Mesothelial cell of epicardium (in vitro differentiated cells): ENCODE data around the gene LIPT1. TPM values are rescaled to one million over a fixed set of nuclear protein-coding genes. Genes with fewer than 3 reads are reported as not detected.

ENCODE experiments used
- DNase-seq, 2 experiments: peaks; one replicate each; pipeline ENCODE4 v3.0.0; 2021; ENCODE audit warnings: low spot score in 2 of 2; ENCODE audit not compliant: unreplicated experiment in 2 of 2
- H3K27ac Mint-ChIP-seq: 2 replicates; pipeline ENCODE4 v1.8.0; 2021; ENCODE audit warnings: mixed read lengths
- H3K27me3 Mint-ChIP-seq: 2 replicates; pipeline ENCODE4 v1.8.0; 2021; ENCODE audit warnings: low read depth, mixed read lengths
- H3K36me3 Mint-ChIP-seq: 2 replicates; pipeline ENCODE4 v1.8.0; 2021; ENCODE audit warnings: mixed read lengths
- H3K4me1 Mint-ChIP-seq: 2 replicates; pipeline ENCODE4 v1.8.0; 2021; ENCODE audit warnings: mixed read lengths
- H3K4me3 Mint-ChIP-seq: 2 replicates; pipeline ENCODE4 v1.8.0; 2021; ENCODE audit warnings: mild to moderate bottlenecking, moderate library complexity, mixed read lengths
- H3K9me3 Mint-ChIP-seq: 2 replicates; pipeline ENCODE4 v1.8.0; 2021; ENCODE audit warnings: mixed read lengths
- total RNA-seq: library from RNA; stranded (reverse); gene quantifications from 3 replicates; pipeline ENCODE4 v1.2.1, GENCODE V29; 2021
- TF ChIP-seq, protein P1 (sequence below): fragments of 200-600 bp; sonication (generic); IDR thresholded peaks from one replicate; pipeline ENCODE4 v1.5.0; 2021; ENCODE audit warnings: antibody characterized with exemption; ENCODE audit not compliant: unreplicated experiment

The LIPT1 gene
- total RNA-seq, 1 donor from 2014 or later, result 6.4 TPM

- Mint-ChIP-seq H3K36me3 (peaks cover 22% of the 10 kb centered on the region), H3K27me3 (no peaks in the 10 kb centered on the region), H3K27ac (no peak overlapping the region), H3K4me1 (peaks cover 4% of the 10 kb centered on the region), H3K9me3 (peaks cover 4% of the 10 kb centered on the region), H3K4me3 (no peak overlapping the region)
- TF ChIP-seq, protein P1, sequence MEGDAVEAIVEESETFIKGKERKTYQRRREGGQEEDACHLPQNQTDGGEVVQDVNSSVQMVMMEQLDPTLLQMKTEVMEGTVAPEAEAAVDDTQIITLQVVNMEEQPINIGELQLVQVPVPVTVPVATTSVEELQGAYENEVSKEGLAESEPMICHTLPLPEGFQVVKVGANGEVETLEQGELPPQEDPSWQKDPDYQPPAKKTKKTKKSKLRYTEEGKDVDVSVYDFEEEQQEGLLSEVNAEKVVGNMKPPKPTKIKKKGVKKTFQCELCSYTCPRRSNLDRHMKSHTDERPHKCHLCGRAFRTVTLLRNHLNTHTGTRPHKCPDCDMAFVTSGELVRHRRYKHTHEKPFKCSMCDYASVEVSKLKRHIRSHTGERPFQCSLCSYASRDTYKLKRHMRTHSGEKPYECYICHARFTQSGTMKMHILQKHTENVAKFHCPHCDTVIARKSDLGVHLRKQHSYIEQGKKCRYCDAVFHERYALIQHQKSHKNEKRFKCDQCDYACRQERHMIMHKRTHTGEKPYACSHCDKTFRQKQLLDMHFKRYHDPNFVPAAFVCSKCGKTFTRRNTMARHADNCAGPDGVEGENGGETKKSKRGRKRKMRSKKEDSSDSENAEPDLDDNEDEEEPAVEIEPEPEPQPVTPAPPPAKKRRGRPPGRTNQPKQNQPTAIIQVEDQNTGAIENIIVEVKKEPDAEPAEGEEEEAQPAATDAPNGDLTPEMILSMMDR, result no peak
- DNase-seq, result no peak
These were observed 43.5 kb downstream of the LIPT1 start for GRCh38 chr2:99198103-99198841.

- H3K27me3 Mint-ChIP-seq, result no peaks in the 10 kb centered on the region
- TF ChIP-seq, protein P1, result no peak
- peaks cover 4% of the 10 kb centered on the region for H3K4me1 Mint-ChIP-seq
- H3K9me3 Mint-ChIP-seq, result peaks cover 20% of the 10 kb centered on the region
- no peak overlapping the region for H3K4me3 Mint-ChIP-seq
- H3K27ac Mint-ChIP-seq, result no peak overlapping the region
- DNase-seq, result no peak
- peaks cover 24% of the 10 kb centered on the region for H3K36me3 Mint-ChIP-seq
These were observed 45.5 kb downstream of the LIPT1 start for GRCh38 chr2:99200076-99200800.

- DNase-seq, result no peak
- H3K27me3 Mint-ChIP-seq, result no peaks in the 10 kb centered on the region
- H3K4me1 Mint-ChIP-seq, result peaks cover 4% of the 10 kb centered on the region
- TF ChIP-seq, protein P1, result peak; percentile 65
- H3K9me3 Mint-ChIP-seq, result peaks cover 35% of the 10 kb centered on the region
- H3K4me3 Mint-ChIP-seq, result no peak overlapping the region
- no peak overlapping the region for H3K27ac Mint-ChIP-seq
- H3K36me3 Mint-ChIP-seq, result peaks cover 22% of the 10 kb centered on the region
These were observed 47.4 kb downstream of the LIPT1 start for GRCh38 chr2:99201959-99202678.

- peaks cover 41% of the 10 kb centered on the region for H3K36me3 Mint-ChIP-seq
- no peak overlapping the region for H3K4me3 Mint-ChIP-seq
- H3K4me1 Mint-ChIP-seq, result no peaks in the 10 kb centered on the region
- H3K27ac Mint-ChIP-seq, result no peak overlapping the region
- TF ChIP-seq, protein P1, result no peak
- DNase-seq, result no peak
- H3K9me3 Mint-ChIP-seq, result peaks cover 63% of the 10 kb centered on the region
- H3K27me3 Mint-ChIP-seq, result no peaks in the 10 kb centered on the region
These were observed 50.7 kb downstream of the LIPT1 start for GRCh38 chr2:99205491-99205890.

Other genes with a start within 250 kb of the LIPT1 start
- gene CRACDL, start 218.7 kb upstream of the LIPT1 start, total RNA-seq, result 1.1 to 1.7 TPM (median 1.7 TPM) in 3 replicates
- gene C2orf15, start 13.3 kb upstream of the LIPT1 start, total RNA-seq, result 7.2 to 8.7 TPM (median 7.8 TPM) in 3 replicates
- 10.5 to 11.3 TPM (median 11.3 TPM) in 3 replicates for gene TSGA10, start within 50 bp of the LIPT1 start, total RNA-seq
- gene MITD1, start 26.1 kb downstream of the LIPT1 start, total RNA-seq, result 31.5 to 34.4 TPM (median 32.2 TPM) in 3 replicates
- gene MRPL30, start 26.2 kb downstream of the LIPT1 start, total RNA-seq, result 33.3 to 35.3 TPM (median 35.1 TPM) in 3 replicates
- gene LYG2, start 100.7 kb downstream of the LIPT1 start, total RNA-seq, result not detected in 3 replicates
- 1.9 to 2.2 TPM (median 2.1 TPM) in 3 replicates for gene LYG1, start 146.2 kb downstream of the LIPT1 start, total RNA-seq
- 22.7 to 24.9 TPM (median 22.9 TPM) in 3 replicates for gene TXNDC9, start 181.4 kb downstream of the LIPT1 start, total RNA-seq
- 42.1 to 45.8 TPM (median 45.3 TPM) in 3 replicates for gene EIF5B, start 182.4 kb downstream of the LIPT1 start, total RNA-seq